ENCODE results near the gene SLC3A2.

Gene SLC3A2

GRCh38 chr11:62922653-62923431, 42.1 kb downstream of the SLC3A2 start:
- 0 out of 2 replicates have a peak, but pooled peaks have one; percentile 23 for TF ChIP-seq CTCF (IDR thresholded peaks at IDR 0.05)

- TF ChIP-seq CTCF (IDR thresholded peaks at IDR 0.05), result no peak
Observed at GRCh38 chr11:62923601-62924411, 43.1 kb downstream of the SLC3A2 start.

- no peak for TF ChIP-seq CTCF (IDR thresholded peaks at IDR 0.05)
Observed at GRCh38 chr11:62925308-62925707, 44.6 kb downstream of the SLC3A2 start.

- no peak for TF ChIP-seq CTCF (IDR thresholded peaks at IDR 0.05)
Observed at GRCh38 chr11:62925745-62926679, 45.3 kb downstream of the SLC3A2 start.

GRCh38 chr11:62926680-62927455, 46.2 kb downstream of the SLC3A2 start:
- TF ChIP-seq CTCF (IDR thresholded peaks at IDR 0.05), result no peak

- TF ChIP-seq CTCF (IDR thresholded peaks at IDR 0.05), result no peak
Observed at GRCh38 chr11:62928011-62928410, 47.3 kb downstream of the SLC3A2 start.

Data from LNCAP (cell line).